Fibroblast of skin of back (primary cell): ENCODE measurements around the gene SEMA7A.

Experiments used
- DNase-seq: peaks from one replicate; pipeline ENCODE4 v3.0.0-alpha.2; 2013

The SEMA7A gene

GRCh38 chr15:74415966-74416916 lies 17.5 kb downstream of the SEMA7A start:
- no peak for DNase-seq

DNA sequence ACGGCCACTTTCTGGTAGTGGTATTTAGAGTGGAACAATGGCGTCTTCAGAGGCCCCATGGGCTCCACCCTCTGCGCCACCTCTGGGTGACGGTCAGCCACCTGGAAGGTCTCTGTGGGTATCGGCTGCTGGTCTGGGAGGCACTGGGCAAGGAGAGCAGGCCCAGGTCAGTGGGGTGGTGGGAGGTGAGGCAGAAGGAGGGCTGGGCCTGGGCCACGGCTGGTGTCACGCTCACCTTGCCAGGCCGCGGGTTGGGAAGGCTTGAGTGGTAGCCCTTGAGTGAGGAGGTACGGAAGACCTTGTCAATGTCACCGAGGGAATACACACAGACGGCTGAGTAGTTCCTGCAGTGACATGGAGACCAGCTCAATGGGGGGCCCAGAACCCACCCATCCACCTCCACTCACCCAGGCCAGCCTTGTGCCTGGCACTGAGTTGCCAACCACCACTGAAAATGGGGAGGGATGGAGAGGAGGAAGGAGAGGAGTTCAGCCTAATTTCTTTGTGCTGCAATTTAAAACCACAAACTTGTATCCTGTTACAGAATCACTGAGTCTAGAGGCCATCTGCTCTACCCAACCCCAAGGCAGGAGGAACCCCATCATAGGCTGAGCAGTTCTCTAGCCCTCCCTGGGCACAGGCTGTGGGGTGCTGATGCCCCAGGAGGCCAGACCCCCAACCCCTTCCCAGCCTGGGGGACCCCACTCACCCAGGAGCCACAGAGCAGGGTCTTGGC lies 19.0 kb downstream of the SEMA7A start:
- DNase-seq: no peak

DNA sequence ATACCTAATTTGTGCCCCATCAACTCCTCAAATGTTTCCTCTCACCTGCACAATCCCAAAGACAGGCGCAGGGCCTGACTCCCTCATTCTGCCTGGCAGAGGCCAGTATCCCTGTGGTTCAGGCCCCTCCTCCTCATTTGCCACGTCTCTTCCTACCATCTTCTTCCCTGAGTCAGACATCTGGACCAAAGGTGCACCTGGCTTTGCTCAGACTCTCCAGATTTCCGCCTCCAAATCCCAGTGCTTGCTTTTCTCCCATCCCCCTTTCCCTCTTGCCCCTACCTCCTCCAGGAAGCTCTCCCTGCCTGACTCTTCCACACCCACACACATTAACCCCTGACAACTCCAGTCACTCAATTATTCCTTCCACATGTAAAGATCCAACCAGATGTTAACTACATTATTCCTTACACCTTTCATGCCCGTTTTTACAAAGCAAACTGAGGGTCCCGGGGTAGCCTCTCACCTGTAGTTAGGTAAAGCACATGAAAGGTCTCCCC lies 19.6 kb downstream of the SEMA7A start:
- DNase-seq: no peak

DNA sequence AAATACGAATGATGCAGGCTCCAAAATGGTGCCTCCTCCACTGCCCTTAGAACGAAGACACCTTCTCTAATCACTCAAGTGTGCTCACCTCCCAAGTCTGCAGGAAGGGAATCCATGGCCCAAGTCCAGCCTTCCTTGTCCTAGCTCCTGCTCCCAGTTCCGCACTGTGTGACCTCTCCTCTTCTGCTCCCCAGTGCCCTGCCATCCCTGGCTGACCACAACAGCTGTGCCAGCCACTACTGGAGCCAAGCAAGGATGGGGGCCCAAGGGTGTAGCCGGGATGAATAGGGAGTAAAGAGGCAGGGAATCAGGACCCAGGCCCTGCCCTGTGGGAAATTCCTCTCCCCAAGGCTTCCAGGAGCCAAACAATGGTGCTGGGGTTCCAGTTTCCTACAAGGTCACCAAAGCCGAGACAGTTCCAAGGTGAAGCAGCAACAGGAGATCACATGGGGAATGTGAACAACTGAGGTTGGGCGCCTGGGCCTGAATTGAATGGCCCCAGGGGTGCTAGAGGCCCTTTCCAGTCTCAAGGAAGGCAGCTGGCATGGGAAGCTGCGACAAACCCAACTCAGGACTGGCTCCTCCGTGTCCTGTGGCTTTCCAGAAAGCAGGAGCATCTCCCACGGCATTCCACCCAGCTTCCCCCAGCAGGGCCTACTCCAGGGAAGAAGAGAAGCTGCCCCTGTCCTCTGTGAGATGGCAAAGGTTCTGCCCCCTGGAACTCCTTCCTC lies 20.2 kb downstream of the SEMA7A start:
- DNase-seq: no peak

DNA sequence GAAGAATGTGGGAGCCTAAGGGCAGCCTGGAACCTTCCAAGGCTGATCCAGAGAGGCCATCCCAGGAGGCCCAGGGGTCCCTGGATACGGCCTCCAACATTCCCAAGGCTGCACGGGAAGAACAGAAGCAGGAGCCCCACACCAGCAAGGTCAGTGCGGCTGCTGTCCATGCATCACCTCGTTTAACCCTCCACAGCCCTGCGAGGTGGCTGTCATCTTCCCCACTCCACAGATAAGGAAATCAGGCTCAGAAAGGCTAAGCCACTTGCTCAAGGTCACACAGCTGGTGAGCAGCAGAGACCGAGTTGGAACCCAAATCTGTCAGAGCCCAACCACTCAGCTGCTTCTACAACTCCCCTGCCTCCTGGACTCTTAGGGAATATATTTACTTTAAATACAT lies 21.6 kb downstream of the SEMA7A start:
- DNase-seq: no peak

DNA sequence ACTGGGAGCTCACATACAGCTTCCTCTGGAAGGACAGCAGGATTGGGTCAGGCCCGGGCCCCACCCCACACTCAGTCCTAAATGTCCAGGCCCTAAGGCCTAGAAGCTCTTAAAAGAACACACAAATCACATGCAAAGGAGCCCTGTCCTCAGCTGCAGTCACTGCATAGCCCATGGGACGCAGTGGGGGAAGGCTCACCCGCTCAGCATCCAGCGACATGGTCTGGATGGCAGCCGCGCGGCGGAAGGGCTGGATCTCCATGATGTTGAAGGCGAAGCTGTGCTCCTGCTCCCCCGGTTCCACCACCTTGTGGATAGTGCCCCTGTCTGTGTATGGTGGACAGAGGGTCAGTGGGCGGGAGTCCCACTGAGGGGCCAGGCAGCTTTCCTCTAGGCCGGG lies 22.1 kb downstream of the SEMA7A start:
- no peak for DNase-seq

DNA sequence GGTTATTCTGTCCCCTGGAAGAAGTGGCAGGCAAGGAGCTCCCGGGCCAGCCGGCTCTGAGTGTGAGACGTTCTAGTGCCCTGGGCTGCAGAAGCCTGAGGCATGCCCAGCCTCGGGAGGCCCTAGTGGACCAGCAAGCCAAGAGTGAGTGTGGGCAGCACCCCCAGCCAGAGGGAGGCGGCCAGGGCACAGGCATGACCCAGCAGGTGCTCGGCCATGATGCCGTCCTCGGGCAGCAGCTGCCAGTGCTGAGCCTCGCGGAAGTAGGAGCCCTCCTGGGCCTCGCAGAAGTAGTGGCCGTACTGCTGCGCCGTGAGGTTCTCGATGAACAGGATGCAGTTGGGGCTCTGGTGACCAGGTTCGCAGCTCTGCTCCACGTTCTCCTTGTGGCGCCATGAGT lies 23.3 kb downstream of the SEMA7A start:
- no peak for DNase-seq

DNA sequence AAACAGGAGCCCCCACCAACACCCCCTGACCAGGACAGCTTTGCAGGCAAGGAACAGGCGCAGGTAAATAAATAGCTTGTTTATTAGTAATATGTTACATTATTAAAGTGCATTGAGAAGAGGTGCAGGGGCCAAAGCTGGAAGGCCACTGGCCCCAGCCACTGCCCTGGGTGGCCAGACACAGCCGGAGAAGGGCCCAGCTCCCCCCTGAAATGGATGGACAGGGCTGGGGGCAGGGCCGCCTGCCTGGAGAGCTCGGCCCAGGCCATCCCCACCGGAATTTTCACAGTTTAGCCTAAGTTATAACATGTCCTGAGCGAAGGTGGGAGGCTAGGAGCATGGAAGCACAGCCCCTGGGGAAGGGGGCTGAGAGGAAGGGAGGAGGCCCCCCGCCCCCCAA lies 24.5 kb downstream of the SEMA7A start:
- no peak for DNase-seq

- DNase-seq: no peak
Measured at GRCh38 chr15:74408815-74409214, 24.9 kb downstream of the SEMA7A start.

- DNase-seq: no peak
Measured at GRCh38 chr15:74408385-74408784, 25.4 kb downstream of the SEMA7A start.

GRCh38 chr15:74406992-74407705 lies 26.6 kb downstream of the SEMA7A start:
- DNase-seq: peak; percentile 97

- no peak for DNase-seq
Measured at GRCh38 chr15:74406517-74406916, 27.2 kb downstream of the SEMA7A start.

DNA sequence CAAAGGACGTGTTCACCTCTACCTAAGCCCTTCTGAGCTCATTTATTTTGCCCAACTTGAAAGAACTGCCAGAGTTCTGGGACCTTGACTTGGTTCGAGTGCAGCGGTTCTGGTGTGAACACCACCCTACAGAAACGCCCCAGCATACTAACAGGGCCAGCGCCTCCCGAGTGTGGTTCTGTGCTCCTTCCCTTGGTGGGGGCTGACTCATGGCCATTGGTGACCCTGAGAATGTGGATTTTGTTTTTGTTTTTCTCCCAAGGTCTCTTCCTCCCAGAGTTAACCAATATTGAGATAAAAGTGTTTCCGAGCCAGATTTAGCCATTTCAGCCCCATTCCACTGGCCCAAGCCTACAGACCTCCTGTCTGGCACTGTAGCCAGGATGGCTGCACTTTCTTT lies 27.9 kb downstream of the SEMA7A start:
- no peak for DNase-seq

DNA sequence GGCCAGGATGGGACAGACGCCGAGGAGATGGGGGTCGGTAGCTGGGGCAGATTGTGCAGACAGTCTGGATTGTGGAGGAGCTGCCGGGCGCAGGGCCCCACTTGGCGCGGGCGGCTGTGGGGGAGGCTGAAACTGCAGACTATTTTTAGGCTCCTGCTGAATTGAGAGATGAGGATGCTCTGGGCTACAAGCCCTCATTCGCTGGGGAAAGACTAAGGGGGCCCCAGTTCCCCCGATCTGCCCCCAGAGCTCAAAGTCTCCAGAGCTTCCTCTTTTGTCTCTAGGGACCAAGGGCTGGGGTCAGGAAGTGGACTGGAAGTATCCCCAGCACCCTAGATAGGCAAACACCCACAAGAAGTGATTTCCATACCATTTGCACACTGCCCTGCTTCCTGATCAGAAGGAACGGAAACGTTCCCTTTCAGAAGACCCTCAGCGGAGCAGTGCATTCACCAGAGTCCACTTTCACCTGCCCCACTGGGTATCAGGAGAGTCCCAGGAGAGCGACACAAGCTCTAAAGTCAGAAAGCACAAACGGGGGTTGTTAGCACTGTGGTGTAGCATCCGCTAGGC lies 29.7 kb downstream of the SEMA7A start:
- no peak for DNase-seq

GRCh38 chr15:74403588-74403919 lies 30.2 kb downstream of the SEMA7A start:
- DNase-seq: no peak

DNA sequence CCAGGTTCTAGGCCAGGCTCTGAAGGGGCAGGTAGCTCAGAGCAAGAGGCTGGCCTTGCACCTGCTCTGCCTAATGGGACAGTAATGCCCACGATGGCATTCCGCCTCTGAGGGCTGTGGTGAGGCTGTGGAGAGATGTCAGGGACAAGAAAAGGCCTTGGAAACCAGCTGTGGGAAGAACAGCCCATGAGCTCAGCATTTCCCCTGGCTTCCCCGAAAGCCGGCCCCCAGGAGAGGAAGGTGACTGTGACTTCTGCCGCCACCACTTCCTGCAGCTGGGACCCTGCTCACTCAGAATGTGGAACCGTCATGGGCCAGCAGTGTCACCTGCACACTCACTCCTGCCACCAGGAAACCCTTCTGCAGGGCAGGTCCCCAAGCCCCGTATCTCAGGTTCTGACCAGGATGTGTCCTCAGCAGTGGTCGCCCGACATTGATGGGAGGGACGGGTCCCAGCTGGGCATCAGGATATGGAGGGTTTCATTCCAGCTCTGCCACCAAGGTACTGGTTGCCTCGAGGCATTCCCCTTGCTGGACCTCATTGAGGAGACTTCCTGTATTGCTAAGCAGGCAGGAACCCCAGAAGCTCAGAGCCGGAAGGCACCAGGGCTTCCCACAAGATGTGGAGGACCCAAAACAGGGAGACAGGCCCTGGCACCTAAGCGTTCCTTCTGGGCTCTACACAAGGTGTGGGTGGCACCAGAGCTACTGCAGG lies 30.7 kb downstream of the SEMA7A start:
- no peak for DNase-seq

- no peak for DNase-seq
Measured at GRCh38 chr15:74402337-74402841, 31.4 kb downstream of the SEMA7A start.

DNA sequence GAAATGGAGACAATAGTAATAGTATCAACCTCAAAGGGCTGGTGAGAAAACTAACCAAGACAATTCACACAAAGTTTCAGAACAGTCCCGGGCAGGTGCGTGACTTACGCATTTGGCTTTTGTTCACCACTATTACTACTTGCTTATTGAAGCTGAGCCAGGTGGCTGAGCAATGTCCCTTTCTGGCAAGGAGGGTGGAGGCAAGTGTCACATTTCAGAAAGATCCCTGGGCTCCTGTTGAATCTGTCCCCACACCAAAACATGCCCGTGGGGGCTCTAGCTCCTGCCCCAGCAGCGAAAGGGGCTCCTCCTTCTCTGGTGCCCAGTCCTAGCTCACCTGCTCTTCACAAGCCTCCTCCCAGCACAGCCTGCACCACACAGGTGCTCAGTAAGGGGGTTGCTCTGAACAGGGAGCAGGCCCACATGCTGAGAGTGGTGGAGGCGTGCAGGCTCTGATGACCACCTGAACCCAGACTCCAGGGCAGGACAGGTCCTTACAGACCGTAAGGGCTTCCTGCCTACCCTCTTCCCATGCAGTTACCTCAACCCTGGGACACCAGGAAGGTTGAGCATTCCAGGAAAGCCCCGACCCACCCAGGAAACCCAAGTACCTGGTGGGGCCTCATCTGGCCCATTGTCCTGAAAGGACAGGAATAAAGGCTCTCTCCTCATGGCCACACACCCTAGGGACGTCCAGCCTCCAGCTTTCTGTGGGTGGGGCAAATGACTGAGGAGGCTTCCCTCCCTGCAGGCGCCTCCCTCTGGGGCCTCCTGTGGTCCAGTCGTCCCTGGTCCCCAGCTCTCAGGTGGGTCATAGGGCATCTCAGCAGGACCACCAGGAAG lies 32.6 kb downstream of the SEMA7A start:
- no peak for DNase-seq

DNA sequence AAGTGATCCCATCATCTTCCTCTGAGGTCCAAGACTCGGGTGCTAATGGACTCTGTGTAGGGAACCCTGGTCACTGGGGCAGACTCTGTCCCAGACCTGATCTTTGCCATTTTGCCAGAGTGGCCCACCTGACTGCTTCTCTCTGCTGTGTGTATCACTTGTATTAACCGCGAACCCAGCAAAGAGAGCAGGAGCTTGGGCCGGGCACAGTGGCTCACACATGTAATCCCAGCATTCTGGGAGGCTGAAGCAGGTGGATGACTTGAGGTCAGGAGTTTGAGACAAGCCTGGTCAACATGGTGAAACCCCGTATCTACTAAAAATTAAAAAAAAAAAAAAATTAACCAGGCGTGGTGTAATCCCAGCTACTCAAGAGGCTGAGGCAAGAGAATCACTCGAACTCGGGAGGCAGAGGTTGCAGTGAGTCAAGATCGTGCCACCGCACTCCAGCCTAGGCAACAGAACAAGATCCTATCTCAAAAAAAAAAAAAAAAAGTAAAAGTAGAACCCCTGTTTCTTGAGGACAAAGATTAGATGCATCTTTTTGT lies 33.4 kb downstream of the SEMA7A start:
- no peak for DNase-seq
